HG03432 (cell line): ENCODE results near the gene GALNT17.
"Not testable (repeated sequence)": the region's sequence is repeated elsewhere in the genome, so short reads cannot be mapped to it uniquely, and the experiment has no call there.

Experiments
- ATAC-seq: cut with Tn5 transposase; IDR thresholded peaks from one replicate; pipeline ENCODE4 v1.9.1; 2021; ENCODE audit warnings: mild to moderate bottlenecking, moderate library complexity; ENCODE audit not compliant: unreplicated experiment

The GALNT17 gene

DNA sequence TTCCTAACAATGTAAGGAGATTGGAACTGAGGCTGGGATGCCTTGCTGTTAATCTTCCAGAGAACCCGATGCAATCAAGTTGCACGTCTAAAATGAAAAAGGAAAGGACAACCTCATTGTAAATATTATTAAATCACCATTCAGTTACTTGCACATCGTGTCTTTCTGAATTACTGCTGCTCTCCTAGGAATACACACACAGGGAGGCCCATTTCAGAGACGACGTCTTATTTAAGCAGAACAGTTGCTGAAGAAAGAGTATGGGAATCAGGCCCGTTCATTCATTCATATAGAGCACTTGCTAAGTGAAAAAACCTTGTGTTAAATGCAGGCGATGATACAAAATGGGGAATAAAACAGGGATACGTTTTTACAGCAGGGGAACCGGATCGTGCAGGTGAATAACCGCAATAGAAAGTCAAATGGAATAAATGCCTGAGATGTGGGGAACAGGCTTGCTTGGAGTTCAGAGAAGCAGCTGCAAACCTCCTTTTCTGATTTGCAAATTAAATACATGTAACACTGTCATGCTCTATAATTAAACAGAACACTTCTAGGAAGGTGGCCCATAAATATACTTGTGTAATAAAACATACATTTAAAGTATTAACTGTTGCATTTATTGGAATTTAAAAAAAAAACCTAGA, 409.9 kb downstream of the GALNT17 start:
- no peak for ATAC-seq

DNA sequence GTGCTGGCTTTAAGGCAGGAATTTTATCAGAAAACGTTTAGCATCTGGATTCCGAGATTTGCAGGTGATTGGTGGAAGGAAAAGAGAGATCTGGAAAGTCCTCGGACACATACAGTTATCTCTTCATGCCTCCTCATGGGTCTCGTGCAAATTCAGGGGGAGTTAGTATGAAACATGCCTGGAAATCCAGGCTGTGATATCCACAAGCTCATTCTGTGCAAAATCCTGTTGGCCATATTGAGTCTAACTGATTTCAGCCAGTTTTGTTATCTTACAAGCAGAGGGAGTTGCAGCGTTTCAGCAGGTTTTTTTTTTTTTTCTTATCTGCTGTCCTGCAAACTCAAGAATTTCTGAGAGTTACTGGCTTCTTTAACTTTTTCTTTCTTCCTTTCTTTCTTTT, 411.5 kb downstream of the GALNT17 start:
- no peak for ATAC-seq

DNA sequence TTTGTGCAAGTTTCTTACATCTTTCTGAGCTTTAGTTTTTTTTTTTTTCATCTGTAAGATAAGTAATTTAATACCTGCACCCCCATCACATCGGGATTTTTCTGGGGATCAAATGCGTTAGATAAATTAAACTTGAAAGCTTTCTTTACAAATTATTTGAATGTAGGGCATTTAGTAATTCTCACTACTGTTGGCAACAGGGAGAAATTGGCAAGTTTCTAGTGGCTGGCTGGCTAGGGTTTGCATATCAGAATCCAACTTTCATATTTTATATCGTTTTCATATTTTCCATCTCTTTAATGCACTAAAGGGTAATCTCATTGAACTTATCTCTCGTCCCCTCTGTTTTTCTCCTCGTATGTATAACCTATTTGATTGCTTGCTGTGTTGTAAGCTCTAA, 412.9 kb downstream of the GALNT17 start:
- no peak for ATAC-seq

DNA sequence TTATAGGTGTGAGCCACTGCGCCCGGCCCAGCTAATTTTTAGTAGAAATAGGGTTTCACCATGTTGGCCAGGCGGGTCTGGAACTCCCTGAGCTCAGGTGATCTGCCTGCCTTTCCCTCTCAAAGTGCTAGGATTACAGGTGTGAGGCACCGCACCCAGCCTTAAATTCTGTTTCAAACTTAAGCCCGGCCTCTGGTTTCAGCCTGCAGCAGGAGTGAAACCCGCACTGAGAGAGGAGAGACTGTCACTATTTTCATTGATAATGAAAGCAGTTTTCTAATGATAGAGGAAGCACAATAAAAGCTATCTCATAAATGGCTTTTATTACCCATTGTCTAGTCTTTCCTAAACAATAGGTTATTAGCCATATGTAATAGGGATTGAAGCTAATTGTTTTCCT, 415.5 kb downstream of the GALNT17 start:
- no peak for ATAC-seq

DNA sequence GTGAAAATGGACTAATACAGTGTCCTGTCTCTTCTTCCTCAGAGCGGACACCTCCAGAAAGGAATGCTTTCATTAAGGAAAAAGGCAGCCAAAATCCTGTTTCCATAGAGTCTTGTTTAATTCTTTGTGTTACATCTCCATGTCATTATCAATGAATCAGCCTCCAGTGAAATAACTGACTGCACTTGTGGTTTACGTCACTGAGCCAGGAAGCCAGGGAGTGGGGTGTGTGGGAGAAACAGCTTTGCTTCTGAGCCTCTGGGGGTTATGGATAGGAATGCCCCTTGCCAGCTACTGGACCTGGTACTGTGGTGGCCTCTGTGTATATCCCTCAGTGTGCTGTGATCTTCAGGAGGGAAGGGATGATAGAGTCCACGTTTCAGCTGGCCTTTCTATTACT, 416.8 kb downstream of the GALNT17 start:
- no peak for ATAC-seq

DNA sequence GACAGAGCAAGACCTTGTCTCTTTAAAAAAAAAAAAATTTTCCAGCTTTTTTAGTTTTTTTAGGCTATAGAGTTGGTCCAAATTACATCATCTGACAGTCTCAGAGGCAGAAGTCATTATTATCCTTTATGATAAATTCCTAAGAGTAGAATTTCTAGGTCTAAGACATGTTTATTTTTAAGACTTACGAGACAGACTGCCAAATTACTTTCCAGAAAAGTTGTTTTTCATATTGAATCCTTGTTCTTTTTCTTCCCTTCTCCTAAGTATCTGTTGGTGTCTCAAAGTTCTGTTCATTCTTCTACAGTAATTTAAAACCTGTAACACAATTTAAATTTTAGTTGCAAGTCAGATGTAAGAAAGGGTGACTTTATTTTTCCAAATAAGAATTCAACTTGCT, 421.4 kb downstream of the GALNT17 start:
- ATAC-seq: no peak

DNA sequence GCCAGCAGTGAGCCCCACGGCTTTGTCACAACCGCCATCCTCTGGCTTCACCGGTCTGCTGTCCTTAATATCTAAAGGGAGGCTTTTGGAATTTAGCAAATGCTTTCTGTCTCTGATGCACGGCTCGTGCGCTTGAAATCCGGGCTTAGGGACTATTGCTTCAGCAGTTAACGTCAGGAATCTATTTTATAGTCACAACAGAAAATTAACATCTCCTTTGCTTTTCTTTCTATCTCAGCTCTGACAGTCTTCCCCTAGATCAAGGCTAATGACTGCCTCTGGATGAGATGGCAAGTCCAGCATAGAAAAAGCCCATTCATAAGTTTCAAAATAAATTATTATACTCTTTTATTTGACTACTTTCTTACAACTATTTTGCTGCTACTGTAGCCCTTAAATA, 423.8 kb downstream of the GALNT17 start:
- ATAC-seq: no peak

DNA sequence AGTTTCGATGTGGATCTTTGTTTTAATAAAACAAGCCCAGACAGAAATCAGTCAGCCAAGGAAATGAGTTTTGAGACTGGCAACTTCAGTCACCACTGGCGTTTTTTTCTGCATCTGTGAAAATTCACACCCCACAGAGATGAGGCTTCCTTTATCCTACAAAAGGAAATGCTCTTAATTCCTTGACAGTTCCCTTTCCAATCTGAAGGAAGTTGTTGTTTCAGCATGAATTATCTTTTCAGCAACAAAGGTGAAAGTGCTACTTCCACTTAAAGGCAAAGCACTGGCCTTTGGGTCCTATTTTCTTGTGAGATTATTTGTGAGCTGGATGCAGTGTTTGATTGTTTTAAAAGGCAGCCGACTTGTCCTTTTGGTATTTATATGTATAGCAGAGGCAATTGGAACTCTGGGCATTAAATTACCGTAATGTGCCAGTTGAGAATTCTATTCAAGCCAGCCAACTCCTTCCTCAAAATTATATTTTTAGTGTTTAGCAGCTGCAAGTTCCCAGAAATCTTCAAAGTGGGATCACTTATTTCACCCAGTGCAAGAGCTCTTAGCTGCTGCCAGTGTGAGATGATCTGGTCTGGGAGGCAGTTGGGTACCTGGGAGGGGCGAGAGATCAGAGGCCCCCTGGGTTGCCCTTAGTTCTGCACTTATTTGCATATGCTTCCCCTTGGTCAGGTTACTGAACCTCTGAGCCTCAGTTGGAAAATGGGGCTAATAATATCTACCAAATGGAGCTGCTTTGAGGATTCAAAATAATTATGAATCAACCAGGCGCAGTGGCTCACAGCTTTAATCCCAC, 427.1 kb downstream of the GALNT17 start:
- ATAC-seq: no peak

DNA sequence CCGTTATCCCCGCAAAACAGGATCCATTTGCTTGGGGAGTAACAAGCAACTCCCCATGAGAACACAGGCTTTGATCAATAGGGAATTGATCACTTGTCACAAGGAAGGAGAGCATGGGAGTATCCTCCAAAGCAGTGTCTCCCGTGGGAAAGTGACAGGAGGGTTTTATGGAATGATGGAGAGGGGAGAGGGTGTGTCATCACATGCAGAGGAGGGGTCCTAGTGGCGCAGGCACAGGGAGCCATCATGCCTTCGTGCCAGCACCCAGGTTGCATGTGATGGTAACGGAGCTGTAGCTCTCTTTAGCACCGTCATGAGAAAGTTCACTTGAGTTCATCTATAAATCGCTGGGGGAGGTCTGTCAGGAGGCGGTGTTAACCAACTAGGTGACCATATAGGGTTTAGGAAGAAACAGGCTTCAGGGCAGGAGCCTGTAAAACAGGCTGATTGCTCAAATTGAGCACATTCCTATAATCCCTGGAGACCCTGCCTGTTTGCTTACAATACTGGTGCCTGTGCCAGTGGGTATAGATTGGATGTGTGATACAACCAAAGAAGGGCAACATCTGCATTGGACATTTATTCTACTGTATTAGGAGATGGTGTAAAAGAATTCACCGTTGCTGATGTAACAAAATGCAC, 428.5 kb downstream of the GALNT17 start:
- no peak for ATAC-seq

DNA sequence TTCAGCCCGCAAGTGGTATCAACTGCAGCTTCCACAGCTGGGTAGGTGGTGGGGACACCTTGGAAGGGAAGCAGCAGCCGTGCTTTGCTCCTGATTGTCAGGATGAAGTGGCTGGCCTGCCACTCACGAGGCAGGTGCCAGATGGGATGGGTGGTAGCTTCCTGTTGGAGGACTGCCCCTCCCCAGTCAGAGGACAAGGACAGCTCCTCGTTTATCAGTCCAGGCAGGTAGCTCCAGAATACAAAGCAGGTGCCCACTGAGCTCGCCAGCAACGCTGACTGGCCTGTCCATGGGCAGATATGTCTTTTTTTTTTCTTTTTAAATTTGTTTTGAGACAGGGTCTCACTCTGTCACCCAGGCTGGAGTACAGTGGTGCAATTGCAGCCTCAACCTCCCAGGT, 431.3 kb downstream of the GALNT17 start:
- no peak for ATAC-seq

DNA sequence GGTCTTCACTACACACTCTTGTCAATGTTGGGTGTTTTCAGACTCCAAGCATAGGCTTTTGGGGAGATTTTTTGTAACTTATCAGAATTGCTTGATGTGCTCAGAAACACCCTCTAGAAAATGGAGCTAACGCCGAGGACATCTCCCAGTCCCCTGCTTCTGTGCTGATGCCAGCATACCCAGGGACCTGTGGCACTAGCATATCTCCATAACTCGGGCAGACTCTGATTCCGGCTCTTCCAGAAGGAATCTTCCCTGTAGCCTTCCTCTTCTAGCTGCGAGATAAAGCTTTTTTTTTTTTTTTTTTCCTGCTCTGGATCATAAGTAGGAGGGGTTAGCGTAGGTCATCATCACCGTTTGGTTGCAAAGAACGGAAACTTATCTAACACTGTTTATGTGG, 434.4 kb downstream of the GALNT17 start:
- ATAC-seq: no peak

DNA sequence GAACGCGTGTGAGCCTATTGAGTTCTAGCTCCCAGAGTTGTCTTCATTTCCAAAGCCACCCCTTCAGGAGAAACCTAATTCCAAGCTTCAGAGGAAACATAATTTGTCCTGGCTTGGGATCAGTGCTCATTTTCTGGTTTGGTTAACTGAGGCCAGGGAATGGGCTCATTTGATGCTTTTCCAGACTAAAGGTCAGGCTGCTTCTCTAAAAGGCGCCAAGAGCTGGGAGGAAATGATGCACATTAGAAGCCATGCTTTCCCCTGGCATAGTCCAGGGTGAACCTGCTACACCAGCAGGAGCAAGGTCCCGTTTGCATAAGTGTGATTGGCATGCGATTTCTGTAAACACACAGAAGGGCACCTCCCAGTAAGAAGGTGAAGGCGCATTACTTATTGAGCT, 435.0 kb downstream of the GALNT17 start:
- ATAC-seq: no peak

DNA sequence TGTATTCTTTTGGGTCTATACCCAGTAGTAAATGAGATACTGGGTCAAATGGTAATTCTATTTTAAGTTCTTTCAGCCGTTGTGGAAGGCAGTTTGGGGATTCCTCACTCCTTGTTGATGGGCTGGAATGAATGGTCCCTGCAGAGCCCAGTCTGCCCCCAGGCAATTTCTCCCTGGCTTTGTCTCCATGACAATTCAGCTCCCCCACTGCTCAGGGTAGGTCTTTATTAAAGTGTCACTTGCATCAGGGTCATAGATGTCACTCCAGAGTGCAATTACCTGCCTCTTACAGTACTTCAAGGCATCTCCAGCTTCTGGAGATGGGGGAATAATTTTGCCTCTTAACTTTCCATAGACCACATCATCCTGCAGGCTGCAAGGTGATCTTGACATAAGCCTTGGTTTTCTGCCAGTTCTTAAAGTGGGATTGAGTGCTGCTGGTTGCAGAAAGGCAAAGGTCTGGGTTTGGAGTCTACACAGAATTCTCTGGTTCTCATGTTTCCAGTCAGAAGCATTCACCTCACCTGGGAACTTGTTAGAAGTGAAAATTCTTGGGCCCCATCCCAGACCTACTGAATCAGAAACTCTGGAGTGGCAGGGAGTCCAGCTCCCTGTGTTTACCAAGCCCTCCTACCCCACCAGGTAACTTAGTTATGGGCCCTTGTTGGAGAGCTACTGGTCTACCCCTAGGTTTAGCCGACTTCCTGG, 442.4 kb downstream of the GALNT17 start:
- ATAC-seq: no peak

DNA sequence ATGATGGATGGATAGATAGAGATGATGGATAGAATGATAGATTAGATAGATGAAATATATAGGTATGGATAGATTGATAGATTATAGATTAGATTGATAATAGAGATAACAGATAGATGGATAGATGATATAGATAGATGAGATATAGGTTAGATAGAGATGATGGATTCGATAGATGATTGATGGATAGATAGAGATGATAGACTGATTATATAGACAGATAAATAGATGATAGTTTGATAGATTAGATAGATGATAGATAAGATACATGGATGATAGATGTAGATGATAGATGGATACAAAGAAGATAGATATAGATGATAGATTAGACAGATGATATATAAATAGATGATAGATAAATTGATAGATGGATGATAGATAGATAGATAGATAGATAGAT, 448.1 kb downstream of the GALNT17 start:
- no peak for ATAC-seq

DNA sequence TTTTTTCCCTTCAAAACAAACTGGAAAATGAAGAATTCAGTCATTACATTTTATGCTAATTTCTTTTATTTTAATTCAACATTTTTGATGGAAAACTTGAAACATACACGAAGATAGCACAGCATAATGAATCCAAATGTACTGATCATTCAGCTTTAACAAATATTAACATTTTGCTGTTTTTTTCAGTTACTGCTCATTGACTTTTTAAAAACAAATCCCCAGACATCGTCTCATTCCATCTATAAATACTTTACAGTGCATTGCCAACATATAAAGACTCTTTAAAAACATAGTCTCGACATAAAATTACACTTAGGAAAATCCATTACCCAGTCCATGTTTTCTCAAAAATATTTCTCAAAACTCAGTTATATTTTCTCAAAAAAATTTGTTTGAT, 452.3 kb downstream of the GALNT17 start:
- ATAC-seq: no peak

DNA sequence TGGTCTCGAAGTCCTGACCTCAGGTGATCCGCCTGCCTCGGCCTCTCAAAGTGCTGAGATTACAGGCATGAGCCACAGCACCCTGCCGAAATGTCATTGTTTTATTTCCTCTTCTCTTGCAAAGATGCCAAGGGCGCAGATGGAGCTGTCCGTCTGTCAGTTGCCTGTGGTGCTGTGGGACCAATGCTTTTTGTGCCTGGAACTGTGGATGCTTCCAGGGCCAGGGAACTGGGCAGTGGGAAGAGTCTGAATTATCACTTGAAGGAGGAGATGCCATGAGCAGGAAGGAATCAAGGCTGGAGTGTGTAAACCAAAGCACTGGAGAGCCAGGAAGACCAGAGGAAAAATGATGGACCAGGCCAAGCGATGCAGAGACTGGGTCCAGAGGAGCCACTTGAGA, 459.9 kb downstream of the GALNT17 start:
- no peak for ATAC-seq

DNA sequence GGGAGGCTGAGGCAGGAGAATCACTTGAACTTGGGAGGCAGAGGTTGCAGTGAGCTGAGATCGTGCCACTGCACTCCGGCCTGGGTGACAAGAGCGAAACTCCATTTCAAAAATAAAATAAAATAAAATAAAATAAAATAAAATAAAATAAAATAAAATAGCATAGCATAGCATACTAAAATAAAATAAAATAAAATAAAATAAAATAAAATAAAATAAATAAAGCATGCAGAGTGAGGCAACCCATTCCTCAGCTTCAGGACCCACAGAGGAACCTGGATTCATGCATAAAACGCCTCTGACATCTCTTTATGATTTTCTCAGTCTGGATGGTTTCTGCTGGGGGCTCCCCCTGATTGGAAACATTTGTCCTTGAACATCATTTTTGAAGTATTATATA, 460.4 kb downstream of the GALNT17 start:
- not testable (repeated sequence) for ATAC-seq

DNA sequence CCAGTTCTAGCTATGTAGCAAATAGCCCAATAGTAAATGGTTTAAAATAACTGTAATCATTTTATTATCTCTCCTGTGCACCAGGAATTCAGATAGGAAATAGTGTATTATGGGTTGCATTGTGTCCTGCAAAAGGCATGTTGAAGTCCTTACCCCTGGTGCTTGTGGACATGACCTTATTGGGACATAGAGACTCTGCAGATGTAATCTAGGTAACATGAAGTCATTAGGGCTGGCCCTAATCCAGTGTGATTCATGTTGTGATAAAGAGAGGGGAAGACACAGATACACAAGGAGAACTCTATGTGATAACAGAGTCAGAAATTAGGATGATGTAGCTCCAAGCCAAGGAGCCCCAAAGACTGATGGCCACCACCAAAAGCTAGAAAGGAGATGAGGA, 462.8 kb downstream of the GALNT17 start:
- no peak for ATAC-seq

DNA sequence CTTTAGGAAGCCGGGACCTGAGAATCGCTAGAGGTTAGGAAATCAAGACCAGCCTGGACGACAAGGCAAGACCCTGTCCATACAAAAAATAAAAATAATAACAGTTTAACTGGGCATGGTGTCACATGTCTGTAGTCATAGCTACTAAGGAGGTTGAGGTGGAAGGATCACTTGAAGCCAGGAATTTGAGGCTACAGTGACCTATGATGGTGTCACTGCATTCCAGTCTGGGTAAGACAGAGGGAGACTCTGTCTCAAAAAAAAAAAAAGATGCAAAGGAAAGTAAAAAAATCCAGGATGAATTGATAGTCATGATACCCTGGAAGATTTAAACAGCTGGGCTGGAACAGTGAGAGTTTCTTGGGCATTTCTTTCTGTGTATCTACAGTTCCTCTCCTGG, 463.2 kb downstream of the GALNT17 start:
- no peak for ATAC-seq

DNA sequence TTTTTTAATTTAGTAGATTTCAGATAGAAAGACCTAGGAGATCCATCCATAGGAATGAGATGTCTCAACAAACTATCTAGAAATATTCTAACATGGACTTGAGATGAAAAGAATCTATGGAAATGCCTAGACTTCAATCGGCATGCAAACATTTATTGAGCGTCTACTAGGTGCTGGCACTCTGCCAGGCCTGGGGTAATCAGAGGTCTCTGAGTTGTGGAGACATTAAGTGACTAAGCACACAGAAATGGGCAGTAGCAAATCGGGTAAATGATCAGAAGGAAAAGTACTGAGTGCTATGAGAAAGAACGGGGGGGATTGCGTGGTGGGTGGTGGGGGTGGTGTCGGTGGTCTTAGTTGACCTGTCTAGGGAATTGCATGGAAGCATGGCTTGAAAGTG, 466.6 kb downstream of the GALNT17 start:
- no peak for ATAC-seq

DNA sequence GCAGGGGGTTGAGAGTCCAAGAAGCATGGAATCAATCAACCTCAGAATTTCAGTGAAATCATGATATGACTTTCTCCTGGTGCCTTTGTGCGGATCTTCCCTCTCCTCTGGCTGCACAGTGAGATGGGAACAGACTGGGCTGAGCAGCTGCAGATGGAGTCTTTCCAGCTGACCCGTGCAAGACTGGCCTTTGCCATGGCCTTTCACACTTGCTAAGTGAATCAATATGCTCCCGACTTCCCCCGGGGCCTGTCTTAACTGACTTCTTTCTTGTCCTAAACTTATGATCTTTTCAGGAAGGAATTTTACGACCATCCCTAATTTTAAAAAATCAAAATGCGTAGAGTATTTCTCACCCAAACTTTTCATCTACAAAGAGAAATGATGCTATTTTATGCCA, 469.9 kb downstream of the GALNT17 start:
- no peak for ATAC-seq
